Thoracic aorta (tissue), 2 donors: ENCODE results near the gene ZNF746. TPM values are rescaled to one million over a fixed set of nuclear protein-coding genes. Genes with fewer than 3 reads are reported as not detected.

Source experiments
- ATAC-seq: fragments of 150-250 bp; one replicate; pipeline ENCODE4 v1.8.0; 2017; ENCODE audit warnings: low read depth; ENCODE audit not compliant: insufficient number of reproducible peaks, low FRiP score
- DNase-seq: peaks from one replicate; pipeline ENCODE4 v3.0.0-alpha.2; 2020; ENCODE audit warnings: low spot score
- H3K27ac ChIP-seq, 2 donors: fragments of 200-600 bp; sonication (generic); 1 replicate in 1 of 2; 2 replicates in 1 of 2; pipeline ENCODE4 v1.5.1; 2016; ENCODE audit warnings: mild to moderate bottlenecking in 2 of 2, moderate library complexity in 2 of 2
- H3K27me3 ChIP-seq: fragments of 200-600 bp; sonication (generic); replicated peaks from 2 replicates; pipeline ENCODE4 v1.6.0; 2016; ENCODE audit warnings: mild to moderate bottlenecking; ENCODE audit not compliant: insufficient read depth
- H3K36me3 ChIP-seq: fragments of 200-600 bp; sonication (generic); one replicate; pipeline ENCODE4 v1.5.1; 2016
- H3K4me1 ChIP-seq, 2 donors: fragments of 200-600 bp; sonication (generic); 1 replicate in 1 of 2; 2 replicates in 1 of 2; pipeline versions ENCODE4 v1.5.1 to v1.6.0; 2016; ENCODE audit warnings: low read depth in 2 of 2, mild to moderate bottlenecking in 1 of 2; ENCODE audit not compliant: control insufficient read depth in 1 of 2
- H3K4me3 ChIP-seq: fragments of 200-600 bp; sonication (generic); 2 replicates; pipeline ENCODE4 v1.5.1; 2016; ENCODE audit warnings: mild to moderate bottlenecking
- H3K9me3 ChIP-seq: fragments of 200-600 bp; sonication (generic); 2 replicates; pipeline ENCODE4 v1.5.1; 2016
- total RNA-seq, 2 donors: library from RNA; depleted of rRNA; stranded (reverse); fragments of >200 nt; gene quantifications; one replicate each; pipeline versions ENCODE4 v1.1.0 to v1.2.3, GENCODE V29; 2016
- TF ChIP-seq, protein P1 (sequence below): fragments of 200-600 bp; sonication (generic); IDR thresholded peaks from one replicate; pipeline ENCODE4 v1.5.1; 2019; ENCODE audit warnings: antibody characterized with exemption

Gene ZNF746
- total RNA-seq, 2 donors from 2014 or later, result 26.0 to 39.0 TPM

DNA sequence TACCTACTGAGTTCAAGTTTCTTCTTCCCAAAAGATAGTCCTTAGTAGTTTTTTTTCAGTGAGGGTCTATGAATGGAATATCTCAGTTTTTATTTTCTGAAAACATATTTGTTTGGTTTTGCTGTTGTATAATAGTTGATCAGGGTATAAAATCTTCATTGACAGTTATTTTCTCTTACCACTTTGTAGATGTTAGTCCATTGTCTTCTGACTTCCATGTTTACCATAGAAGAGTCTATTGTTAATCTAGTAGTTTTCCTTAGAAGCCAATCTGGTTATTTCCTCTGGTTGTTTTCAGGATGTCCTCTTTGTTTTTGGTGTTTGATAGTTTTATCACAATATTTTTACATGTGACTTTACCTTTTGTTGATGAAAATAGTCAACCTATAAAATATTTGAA lies 31.2 kb downstream of the ZNF746 start:
- H3K9me3 ChIP-seq, result no peaks in the 10 kb centered on the region
- no peaks in the 10 kb centered on the region for H3K4me1 ChIP-seq
- TF ChIP-seq, protein P1, sequence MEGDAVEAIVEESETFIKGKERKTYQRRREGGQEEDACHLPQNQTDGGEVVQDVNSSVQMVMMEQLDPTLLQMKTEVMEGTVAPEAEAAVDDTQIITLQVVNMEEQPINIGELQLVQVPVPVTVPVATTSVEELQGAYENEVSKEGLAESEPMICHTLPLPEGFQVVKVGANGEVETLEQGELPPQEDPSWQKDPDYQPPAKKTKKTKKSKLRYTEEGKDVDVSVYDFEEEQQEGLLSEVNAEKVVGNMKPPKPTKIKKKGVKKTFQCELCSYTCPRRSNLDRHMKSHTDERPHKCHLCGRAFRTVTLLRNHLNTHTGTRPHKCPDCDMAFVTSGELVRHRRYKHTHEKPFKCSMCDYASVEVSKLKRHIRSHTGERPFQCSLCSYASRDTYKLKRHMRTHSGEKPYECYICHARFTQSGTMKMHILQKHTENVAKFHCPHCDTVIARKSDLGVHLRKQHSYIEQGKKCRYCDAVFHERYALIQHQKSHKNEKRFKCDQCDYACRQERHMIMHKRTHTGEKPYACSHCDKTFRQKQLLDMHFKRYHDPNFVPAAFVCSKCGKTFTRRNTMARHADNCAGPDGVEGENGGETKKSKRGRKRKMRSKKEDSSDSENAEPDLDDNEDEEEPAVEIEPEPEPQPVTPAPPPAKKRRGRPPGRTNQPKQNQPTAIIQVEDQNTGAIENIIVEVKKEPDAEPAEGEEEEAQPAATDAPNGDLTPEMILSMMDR, result no peak
- H3K4me3 ChIP-seq, result no peak overlapping the region
- ATAC-seq (no peak), DNase-seq (no peak)
- no peaks in the 10 kb centered on the region for H3K27me3 ChIP-seq
- H3K36me3 ChIP-seq, result no peaks in the 10 kb centered on the region
- no peak overlapping the region for H3K27ac ChIP-seq

DNA sequence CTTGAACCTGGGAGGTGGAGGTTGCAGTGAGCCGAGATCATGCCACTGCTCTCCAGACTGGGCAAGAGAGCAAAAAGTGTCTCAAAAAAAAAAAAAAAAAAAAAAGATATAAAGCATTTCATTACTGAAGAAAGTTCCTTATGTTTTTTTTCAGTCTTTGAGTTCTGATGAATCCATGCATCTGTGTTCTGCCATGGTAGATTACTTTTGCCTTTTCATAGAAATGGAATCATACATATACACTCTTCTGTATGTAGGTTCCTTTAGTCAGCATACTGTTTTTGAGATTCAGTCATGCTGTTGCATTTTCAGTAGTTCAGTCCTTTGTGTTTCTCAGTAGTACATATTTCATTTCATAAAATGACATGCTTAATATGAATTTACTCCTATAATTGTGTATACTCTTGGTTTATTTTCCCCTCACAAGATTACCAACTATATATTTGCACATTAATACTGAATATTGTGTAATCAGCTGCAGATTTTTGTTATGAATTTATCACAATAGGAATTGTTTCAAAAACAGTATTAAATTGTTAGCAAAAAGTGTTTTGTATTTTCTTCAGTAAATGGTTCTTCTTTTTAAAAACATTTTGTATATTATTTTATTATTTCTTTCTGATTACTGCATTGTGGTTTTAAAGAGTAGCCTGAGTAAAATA lies 34.0 kb downstream of the ZNF746 start:
- TF ChIP-seq, protein P1, result no peak
- Histone ChIP-seq H3K27ac (no peak overlapping the region), H3K4me1 (peaks cover 9 to 11% of the 10 kb centered on the region in 2 donors), H3K9me3 (no peaks in the 10 kb centered on the region), H3K36me3 (no peaks in the 10 kb centered on the region), H3K4me3 (no peak overlapping the region), H3K27me3 (no peaks in the 10 kb centered on the region)
- no peak for ATAC-seq
- DNase-seq, result no peak

DNA sequence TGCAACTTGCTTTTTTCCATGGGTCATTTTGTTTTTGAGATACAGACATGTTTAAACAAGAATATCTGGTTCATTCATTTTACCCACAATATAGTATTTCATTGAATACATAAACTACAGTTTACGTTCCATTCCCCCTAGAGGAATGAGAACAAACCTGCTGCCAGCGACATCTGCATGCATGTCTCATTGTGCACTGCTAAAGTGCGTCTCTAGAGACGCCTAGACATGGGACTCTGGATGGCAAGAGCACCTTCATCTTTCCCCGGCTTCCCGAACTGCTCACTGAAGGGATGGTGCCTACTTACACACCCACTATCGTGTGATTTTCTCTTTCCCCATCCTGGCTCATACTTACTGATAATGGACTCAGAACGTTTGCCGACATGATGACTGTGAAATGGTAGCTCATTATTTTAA lies 35.5 kb downstream of the ZNF746 start:
- no peak for ATAC-seq
- no peak for DNase-seq
- Histone ChIP-seq H3K9me3 (no peaks in the 10 kb centered on the region), H3K4me1 (peaks cover 10 to 18% of the 10 kb centered on the region in 2 donors), H3K27ac (no peak overlapping the region), H3K4me3 (no peak overlapping the region), H3K27me3 (no peaks in the 10 kb centered on the region), H3K36me3 (no peaks in the 10 kb centered on the region)
- TF ChIP-seq, protein P1, result no peak

DNA sequence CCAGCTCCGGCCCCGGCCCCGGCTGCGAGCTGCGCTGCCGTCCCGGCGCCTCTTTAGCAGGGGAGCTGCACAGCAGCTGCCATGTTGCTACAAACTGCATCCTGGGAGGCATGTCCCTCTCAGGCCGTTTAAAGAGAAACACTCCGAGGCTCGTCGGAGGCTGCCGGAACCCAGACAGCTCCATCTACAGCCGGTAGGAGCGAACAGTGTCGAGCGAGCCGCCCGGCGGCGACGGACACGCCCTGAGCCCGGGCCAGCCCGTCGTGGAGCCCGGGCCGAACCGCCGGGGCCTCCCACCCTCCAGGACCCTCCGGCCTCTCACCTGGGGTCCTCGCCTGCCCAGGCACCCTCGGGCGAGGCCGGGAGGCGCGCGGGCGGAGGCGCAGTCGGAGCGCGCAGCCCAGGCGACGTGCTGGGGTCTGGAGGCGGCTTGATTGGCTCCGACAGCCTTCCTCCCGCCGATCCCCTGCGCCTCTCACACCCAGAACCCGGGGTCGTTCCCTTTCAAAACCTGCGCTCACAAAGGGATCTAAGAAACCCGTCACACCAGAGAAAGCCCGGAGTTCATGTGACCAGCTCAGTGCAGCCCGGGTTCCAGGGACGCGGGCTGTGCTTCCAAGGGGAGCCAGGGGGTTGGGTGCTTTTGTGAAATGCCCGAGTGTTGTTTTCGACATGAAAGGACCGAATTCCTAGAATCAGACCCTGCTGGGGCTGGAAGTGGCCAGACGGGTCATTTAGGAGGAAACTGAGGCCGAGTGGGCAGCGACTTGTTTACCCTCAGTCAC lies 36.9 kb downstream of the ZNF746 start, which contains the start of gene ZNF777:
TSS of gene ZNF777 (minus strand) at position 570 of the 785 bp plus-strand sequence. CDS start 5,040 bp downstream, outside the sequence.
- peak within 1 kb of the TSS; percentile 66 to 69 for H3K27ac ChIP-seq
- DNase-seq, result peak; percentile 43
- TF ChIP-seq, protein P1, result peak; percentile 49

More for the DNA sequence above, 36.9 kb downstream of the ZNF746 start, which contains the start of gene ZNF777:
- H3K36me3 ChIP-seq, result peaks cover 5% of the 10 kb centered on the region
- H3K4me3 ChIP-seq, result peak within 1 kb of the TSS; percentile 80
- H3K4me1 ChIP-seq, result peaks cover 10 to 18% of the 10 kb centered on the region in 2 donors
- no peaks in the 10 kb centered on the region for H3K9me3 ChIP-seq
- no peaks in the 10 kb centered on the region for H3K27me3 ChIP-seq
- ATAC-seq, result peak; percentile 85
